HG03135 (cell line): ENCODE data around the gene ZSWIM7.
"Not testable (repeated sequence)": the region's sequence is repeated elsewhere in the genome, so short reads cannot be mapped to it uniquely, and the experiment has no call there.

Experiments
- ATAC-seq: cut with Tn5 transposase; IDR thresholded peaks from one replicate; pipeline ENCODE4 v1.9.1; 2021; ENCODE audit warnings: mild to moderate bottlenecking, moderate library complexity; ENCODE audit not compliant: unreplicated experiment

ZSWIM7 gene

DNA sequence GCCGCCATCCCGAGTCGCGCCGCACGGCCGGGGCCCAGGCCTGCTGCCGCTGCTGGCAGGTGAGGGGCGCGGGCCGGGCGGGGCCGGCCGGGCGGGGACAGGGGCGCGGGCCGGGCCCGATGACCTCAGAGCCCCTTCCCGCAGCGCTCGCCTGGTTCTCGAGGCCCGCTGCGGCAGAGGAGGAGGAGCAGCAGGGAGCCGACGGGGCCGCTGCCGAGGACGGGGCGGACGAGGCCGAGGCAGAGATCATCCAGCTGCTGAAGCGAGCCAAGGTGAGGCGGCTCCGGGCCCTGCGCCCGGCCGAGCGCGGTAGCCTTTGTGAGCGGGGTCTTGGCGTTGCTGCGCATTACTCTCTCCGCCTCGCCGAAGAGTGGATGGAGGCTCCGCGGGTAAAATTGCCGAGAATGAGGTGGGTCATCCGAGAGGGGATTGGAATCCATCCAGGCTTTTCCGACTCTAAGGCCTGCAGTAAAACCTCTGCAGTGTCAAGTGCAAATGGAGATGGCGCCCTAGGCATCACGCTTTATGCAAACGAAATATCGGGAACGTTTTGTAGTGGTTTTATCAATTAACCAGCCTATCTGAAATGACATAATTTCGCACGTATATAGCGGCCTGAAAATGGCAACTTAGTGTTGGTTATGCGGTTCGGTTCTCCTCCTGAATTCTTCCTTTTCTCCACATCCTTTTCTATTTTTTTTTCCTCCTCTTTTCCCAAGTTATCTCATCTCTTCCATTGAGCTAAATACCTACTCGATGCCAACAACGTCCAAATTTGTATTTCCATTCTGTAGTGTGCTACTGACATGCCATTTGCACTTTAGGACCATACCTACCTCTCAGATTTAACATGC lies 697 bp upstream of the ZSWIM7 start:
- peak; percentile 31 for ATAC-seq

DNA sequence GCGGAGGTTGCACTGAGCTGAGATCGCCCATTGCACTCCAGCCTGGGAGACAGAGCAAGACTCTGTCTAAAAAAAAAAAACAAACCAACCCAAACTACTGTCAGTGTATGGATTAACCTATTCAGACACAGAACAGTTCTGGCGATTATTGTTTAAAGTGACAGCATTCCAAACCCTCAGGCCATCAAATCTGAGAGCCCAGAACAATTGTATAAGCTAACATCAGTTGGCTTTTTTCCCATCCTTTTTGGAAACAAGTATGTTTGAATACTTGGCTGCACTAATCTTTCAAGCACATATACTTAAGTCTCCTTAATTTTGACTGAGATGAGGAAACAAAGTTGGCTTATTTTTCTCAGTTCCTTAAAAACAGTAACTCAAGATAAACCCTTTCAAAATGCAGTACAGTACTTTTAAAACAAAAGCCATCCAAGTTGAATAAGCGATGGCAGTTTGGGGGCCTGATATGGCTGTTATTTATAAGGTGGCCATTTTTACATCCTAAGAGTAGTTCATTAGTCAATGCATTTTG lies 1.4 kb downstream of the ZSWIM7 start:
- ATAC-seq: no peak

DNA sequence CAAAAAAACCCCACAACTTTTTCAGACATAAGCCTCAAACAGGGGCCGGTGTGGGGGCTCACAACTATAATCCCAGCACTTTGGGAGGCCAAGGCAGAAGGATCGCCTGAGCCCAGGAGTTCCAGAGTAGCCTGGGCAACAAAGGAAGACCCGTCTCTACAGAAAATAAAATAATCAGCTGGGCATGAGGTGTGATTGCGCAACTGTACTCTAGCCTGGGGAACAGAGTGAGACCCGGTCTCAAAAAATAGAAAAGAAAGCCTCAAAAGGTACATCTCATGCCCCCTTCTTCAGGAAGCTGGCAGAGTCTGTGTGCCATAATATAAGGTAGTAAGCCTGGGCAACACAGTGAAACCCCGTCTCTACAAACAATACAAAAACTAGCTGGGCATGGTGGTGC lies 3.2 kb downstream of the ZSWIM7 start:
- ATAC-seq: no peak

DNA sequence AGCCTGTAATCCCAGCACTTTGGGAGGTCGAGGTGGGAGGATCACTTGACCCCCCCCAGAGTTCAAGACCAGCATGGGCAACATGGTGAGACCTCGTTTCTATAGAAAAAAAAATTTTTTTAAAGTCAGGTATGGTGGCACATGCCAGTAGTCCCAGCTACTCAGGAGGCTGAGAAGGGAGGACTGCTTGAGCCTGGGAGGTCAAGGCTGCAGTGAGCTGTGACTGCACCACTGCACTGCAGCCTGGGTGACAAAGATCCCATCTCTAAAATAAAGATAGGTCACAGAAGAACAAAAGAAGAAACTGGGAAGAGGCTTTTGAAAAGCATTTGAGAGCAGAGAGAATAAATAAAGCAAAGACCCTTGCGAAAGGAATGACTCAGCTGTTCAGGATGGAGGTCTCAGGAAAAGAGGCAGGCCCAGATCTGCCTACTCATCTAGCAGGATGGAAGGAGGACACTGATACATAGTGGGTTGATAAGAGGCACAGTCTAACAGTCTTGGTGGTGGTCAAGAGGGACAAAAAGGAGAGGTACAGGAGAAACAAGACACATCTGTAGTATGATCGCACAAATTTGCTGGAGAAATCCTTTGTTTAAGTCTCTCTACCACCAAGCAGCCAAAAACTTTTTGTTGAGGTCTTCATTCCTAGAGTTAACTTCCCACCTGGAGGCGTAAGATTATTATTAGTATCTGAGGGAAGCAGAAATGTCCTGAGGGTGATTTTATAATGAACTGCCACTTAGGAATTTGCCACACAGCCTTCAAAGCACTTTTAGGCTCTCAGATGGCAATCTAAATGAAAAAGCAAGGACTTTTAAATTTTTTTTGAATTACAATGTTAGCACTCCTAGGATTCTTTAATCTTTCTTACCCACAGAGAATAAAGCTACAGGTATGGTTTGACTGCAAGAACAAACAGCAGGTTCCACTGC lies 17.6 kb downstream of the ZSWIM7 start:
- ATAC-seq: no peak

DNA sequence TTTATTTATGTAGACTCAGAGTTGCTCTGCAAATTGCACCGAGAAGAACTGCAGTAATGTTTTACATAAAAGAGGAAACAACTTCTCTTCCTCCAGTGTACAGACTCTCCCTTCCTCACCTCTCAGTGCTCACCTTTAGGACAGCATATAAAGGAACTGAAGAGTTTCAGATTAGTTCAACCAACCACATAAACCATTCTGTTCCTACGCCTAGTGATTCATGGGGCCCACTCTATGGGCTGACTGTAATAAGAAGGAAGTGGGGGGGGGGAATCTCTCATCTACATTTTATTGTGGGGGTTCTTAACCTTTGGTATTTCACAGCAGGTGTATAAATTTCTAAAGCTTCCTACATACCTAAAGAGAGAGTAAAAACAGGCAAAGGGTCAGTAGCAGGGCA lies 18.3 kb downstream of the ZSWIM7 start:
- ATAC-seq: peak; percentile 92

DNA sequence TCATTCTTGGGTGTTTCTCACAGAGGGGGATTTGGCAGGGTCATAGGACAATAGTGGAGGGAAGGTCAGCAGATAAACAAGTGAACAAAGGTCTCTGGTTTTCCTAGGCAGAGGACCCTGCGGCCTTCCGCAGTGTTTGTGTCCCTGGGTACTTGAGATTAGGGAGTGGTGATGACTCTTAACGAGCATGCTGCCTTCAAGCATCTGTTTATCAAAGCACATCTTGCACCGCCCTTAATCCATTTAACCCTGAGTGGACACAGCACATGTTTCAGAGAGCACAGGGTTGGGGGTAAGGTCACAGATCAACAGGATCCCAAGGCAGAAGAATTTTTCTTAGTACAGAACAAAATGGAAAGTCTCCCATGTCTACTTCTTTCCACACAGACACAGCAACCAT lies 20.5 kb downstream of the ZSWIM7 start:
- not testable (repeated sequence) for ATAC-seq

DNA sequence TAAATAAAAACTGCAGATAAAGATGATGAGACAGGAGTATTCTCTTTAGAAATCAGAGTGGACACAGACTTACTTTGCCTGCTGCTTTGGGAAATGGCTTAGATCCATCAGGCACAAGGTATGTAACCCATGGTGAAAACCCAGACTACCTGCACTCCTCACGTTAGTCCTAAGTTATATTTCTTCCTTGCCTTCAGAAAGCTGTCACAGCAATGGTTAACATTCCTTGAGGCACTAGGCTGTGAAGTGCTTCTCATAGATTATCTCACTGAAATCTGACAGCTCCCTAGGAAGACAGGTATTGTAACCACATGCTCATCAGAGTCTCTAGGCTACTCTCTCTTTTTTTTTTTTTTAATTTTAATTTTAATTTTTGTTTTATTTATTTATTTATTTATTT lies 20.9 kb downstream of the ZSWIM7 start:
- no peak for ATAC-seq

DNA sequence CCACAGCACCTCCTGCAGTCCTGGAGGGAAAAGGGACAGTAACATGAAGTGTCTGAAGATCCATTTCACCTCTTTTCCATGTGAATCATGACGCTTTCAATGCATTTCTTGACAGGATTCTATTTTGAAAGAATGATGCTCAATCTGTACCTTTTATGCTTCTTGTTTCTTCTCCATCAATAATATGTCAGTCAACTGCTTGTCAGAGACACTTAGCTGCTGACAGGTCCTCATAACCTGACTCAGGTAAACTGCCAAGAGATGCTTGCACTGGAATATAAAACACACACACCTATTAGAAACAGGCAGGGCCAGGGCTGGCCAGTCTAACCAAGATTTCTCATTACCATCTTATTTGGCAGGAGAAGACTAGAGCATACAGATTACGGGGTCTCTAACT lies 21.6 kb downstream of the ZSWIM7 start:
- ATAC-seq: no peak

DNA sequence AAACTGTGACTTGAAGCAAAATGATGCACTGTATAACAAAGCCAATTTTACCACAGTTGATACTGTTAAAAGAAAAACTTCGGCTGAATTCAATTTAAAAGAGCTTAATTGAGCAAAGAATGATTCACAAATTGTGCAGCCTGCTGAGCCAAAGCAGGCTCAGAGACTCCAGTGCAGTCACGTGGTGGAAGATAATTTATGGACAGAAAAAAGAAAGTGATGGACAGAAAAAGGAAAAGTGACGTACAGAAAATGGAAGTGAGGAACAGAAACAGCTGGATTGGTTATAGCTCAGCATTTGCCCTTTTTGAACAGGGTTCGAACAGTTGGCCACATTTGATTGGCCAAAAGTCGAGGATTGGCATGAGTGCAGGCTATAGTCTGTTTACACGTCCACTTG lies 25.7 kb downstream of the ZSWIM7 start:
- no peak for ATAC-seq

DNA sequence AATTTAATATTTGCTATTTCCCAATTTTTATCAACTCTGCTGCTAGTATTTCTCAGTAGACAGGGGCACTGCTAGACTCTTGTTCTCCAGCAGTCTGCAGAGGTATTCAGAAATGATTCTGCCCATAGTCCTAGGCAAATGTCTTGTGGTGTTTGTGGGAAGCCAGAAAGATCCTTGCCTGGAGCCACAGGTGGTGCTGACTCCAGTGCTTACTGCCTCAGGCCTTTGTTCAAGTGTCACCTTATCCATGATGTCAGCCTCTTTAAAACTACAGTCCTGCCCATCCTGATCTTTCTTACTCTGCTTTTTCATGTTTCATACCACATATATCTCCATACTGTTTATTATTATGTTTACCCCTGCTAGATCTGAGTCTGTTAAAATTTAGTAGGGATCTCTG lies 26.5 kb downstream of the ZSWIM7 start:
- ATAC-seq: no peak

DNA sequence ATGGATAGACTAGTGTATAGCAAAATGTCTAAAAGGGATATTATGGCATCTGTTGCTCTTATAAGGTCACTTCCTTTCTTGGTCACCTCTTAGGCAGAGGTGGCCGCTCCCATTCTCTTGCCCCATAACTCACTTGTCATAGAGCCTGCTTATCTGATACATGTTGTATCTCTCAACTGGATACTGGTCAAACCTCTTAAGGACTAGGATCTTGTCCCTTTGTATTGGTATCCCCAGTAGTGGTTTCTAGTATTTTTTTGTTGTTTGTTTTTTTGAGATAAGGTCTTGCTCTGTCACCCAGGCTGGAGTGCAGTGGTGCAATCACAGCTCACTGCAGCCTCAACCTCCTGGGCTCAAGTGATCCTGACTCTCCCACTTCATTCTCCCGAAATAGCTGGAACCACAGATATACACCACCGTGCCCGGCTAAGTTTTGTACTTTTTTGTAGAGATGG lies 27.0 kb downstream of the ZSWIM7 start:
- ATAC-seq: no peak

DNA sequence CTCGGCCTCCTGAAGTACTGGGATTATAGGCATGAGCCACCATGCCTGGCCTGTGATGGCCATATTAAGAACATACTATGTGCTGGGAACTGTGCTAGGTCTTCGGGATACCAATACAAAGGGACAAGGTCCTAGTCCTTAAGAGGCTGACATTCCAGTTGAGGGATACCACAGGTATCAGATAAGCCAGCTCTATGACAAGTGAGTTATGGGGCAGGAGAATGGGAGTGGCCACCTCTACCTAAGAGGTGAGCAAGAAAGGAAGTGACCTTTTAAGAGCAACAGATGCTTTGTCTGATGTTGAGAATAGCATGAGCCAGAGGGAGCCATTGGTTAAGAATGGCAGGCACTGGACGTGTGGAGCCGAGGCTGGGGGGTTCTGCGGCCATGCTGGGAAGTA lies 27.6 kb downstream of the ZSWIM7 start:
- no peak for ATAC-seq

DNA sequence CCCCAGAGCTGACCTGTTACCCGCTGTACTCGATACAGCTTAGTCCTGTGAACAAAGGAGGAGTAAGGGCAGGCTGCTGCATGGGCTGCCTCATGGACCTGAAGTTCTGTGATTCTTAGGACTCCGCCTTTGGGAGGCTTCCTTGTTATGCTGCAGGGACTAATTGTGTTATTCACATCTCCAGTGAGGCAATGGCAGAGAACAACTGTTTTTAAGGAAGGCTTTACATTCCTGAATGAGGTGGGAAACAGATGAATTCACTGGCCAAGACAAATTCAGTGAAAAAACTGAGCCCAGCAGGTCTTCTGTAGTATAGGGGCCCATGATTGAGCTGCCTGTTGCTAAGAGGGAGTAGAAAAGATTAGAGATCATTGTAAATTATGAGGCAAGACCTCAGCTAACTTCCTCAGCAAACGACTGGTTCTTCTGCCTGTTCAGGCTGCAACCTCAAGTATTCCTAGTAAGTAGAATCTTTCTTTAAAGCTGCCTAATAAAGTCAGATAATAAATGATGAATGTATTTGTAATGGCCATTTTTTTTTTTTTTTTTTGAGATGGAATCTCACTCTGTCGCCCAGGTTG lies 28.3 kb downstream of the ZSWIM7 start:
- ATAC-seq: no peak

DNA sequence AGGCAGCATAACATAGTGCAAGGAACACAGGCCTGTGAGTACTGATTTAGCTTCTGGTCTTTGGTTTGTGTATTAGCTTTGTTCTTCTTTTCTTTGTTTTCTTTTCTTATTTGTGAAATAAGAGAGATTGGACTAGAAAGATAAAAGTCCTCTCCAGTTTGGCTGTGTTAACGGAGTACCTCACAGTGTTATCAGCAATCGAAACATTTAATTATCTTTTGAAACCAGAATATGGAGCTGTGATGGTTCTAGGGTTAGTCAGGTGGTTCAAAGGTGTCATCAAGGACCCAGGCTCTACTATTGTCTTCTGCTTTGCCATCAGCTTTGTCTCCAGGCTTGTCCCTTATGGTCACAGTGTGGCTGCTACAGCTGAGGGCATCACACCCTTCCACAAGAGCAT lies 29.0 kb downstream of the ZSWIM7 start:
- no peak for ATAC-seq

DNA sequence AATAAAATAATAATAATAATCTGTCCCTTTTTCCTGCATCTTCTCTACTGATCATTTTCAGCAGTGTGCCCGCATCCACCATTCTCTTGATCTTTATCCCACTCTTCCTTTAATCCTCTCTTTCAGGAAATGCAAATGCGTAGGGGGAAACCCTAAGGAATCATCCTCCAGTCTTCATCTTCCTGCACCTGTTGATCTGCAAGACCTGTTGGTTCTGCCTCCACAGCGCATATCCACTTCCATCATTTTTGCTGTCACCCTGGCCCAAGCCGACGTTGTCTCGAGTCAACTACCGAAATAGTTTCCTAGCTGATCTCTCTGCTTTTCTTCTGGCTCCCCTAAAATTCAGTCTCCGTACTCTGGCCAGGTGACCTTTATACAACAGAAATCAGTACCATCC lies 30.0 kb downstream of the ZSWIM7 start:
- ATAC-seq: no peak

DNA sequence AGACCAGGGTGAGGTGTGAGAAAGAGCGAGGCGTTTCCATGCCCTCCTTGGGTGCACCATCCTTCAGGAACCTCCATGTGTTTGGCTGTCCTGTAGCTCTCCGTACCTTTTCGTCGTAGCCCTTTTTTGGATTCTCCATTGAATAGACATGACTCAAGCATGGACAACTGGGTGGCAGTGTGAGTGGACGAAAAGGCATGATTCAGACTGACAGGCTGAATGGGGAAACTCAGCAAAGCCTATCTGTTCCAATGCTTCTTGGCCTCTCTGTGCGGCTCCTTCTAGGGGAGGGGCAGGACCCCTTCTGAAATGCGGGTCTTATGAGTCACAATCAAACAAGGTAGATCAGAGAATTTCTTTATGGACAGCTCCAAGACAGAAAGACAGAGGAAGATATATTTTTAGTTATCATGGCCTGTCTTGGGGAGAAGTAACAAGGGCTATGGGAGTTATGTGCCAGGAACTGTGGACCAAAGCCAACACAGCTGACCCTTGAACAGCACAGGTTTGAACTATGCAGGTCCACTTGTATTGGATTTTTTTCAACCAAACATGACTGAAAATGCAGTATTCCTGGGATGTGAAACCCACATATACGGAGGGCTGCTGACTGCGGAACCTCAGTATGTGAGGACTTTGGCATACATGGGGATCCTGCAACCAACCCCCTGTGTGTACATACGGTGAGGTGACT lies 31.7 kb downstream of the ZSWIM7 start:
- ATAC-seq: no peak

DNA sequence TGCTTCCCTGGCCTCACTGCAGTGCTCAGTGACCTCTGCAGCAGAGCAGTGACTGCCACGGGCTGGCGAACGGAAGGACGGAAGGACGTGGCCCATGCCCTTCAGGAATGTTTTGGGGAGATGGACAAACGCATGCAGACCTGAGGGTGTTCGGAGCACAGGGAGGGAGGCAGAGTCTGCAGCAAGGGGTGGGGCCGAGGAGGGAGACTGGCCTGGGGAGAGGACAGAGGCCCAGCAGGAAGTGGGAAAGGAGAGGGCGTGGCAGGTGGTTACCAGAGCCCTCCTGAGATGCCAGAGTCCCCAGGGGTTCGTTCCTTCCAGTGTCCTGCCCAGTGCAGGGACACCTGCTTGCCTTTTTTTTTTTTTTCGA lies 32.6 kb downstream of the ZSWIM7 start:
- no peak for ATAC-seq

DNA sequence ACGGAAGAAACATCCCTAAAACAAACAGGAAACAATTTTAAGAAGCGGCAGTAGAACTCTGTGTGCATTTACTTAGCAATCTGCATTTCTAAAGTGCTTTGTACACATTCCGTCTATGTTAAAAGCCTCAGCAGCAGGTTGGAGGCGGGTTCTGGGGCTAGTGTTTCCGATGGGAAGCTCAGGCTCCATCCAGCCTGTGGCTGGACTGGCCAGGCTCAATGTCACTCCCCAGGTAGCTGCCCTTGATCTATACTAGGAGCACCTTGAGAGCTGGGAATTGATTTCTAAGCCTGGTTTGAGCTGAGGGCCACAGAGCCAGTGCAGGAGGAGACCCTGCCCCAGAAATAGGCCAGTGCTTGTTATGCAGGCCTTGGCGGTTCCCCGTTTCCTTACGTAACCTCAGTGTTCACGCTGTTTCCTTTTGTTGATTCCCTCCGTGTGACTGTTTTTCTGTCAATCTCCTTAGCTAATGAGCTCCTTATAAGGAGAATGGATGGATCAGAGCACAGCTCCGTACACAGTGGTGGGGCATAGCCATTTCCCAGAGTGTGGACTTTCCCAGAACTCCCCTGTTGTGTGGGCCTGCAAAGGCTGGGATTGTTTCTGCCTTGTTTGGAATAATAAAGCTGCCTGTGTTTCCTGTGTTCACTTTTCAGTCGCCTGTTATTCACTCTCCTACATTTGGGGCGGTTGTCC lies 33.2 kb downstream of the ZSWIM7 start:
- no peak for ATAC-seq

DNA sequence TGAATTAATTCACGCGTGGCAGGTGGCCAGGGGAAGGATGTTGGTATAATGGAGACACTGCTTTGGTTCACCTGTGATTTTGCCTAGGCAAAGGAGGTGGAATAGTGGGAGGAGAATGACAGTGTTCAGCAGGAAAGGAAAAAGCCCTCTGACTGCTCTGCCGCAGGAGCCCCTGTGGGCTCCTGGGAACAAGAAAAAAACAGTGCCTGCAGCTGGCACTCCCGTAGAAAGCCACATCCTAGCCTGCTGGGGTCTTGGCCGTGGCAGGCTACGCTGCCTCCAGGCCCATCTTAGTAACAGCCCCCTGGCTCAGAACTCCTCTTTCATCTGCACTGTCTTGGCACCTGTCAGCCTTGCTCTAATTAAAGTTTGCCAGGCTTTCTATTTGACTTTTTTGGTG lies 34.0 kb downstream of the ZSWIM7 start:
- ATAC-seq: no peak

DNA sequence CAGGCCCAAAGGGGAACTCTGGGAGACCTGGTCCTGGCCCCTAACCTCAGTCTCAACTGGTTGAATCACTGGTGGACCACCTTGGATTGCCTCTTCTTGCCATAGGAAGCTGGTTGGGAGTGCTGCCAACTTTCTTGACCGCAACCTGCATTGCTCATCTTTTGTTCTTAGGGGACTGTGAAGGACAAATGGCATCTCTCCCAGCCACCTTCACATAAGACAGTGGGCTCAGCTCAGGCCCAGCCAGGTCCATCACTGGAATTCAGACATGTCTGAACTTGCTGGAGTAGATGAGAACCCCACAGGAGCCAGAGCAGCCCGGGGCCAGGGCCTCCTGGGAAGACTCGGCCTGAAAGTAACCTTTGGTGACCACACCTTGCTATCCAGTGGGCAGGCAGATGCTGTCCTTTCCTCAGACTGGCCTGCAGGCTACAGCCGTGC lies 35.8 kb downstream of the ZSWIM7 start:
- ATAC-seq: no peak
